Endodermal cell (in vitro differentiated cells): ENCODE data around the gene BLTP2. TPM values are rescaled to one million over a fixed set of nuclear protein-coding genes. Genes with fewer than 3 reads are reported as not detected.

Experiments
- DNase-seq: peaks from one replicate; pipeline ENCODE4 v3.0.0-alpha.2; 2017
- H3K27ac ChIP-seq: 2 replicates; pipeline ENCODE4 v1.5.1; 2013; ENCODE audit warnings: mild to moderate bottlenecking, low read depth, low read length, moderate library complexity
- H3K27me3 ChIP-seq: 2 replicates; pipeline ENCODE4 v1.6.1; 2013; ENCODE audit warnings: mild to moderate bottlenecking, low read length, moderate library complexity; ENCODE audit not compliant: insufficient read depth, control insufficient read depth, poor library complexity, severe bottlenecking
- H3K36me3 ChIP-seq: 2 replicates; pipeline ENCODE4 v1.7.0; 2013; ENCODE audit warnings: mild to moderate bottlenecking, low read length, moderate library complexity; ENCODE audit not compliant: control insufficient read depth, insufficient read depth
- H3K4me1 ChIP-seq: one replicate; pipeline ENCODE4 v1.7.0; 2013; ENCODE audit warnings: low read length; ENCODE audit not compliant: control insufficient read depth, insufficient read depth
- H3K4me3 ChIP-seq: 2 replicates; pipeline ENCODE4 v1.5.1; 2013; ENCODE audit warnings: mild to moderate bottlenecking, low read length, moderate library complexity
- H3K9ac ChIP-seq: 2 replicates; pipeline ENCODE4 v1.6.1; 2013; ENCODE audit warnings: mild to moderate bottlenecking, low read length, moderate library complexity; ENCODE audit not compliant: poor library complexity, severe bottlenecking; ENCODE audit errors: extremely low read depth
- H3K9me3 ChIP-seq: 2 replicates; pipeline ENCODE4 v1.6.1; 2013; ENCODE audit warnings: mild to moderate bottlenecking, low read length, moderate library complexity; ENCODE audit not compliant: control insufficient read depth
- H3K27ac Mint-ChIP-seq: 2 replicates; pipeline ENCODE4 v1.8.0; 2020; ENCODE audit warnings: mixed read lengths
- H3K27me3 Mint-ChIP-seq: 2 replicates; pipeline ENCODE4 v1.8.0; 2021; ENCODE audit warnings: mild to moderate bottlenecking, mixed read lengths; ENCODE audit not compliant: insufficient read depth
- H3K36me3 Mint-ChIP-seq: 2 replicates; pipeline ENCODE4 v1.8.0; 2020; ENCODE audit warnings: low read depth, mixed read lengths
- H3K4me1 Mint-ChIP-seq: 2 replicates; pipeline ENCODE4 v1.8.0; 2020; ENCODE audit warnings: mixed read lengths
- H3K4me3 Mint-ChIP-seq: 2 replicates; pipeline ENCODE4 v1.8.0; 2020; ENCODE audit warnings: mild to moderate bottlenecking, moderate library complexity, mixed read lengths
- H3K9me3 Mint-ChIP-seq: 2 replicates; pipeline ENCODE4 v1.8.0; 2020; ENCODE audit warnings: mild to moderate bottlenecking, mixed read lengths
- CTCF ChIP-seq: fragments of 200-600 bp; sonication (generic); conservative IDR thresholded peaks from 2 replicates; pipeline ENCODE4 v1.5.0; 2021; ENCODE audit warnings: antibody characterized with exemption, mild to moderate bottlenecking
- WGBS, 2 experiments: methylation state at CpG; one replicate each; pipeline versions ENCODE4 v1.1.5 to v1.1.7; 2013; ENCODE audit warnings: missing lambda C conversion rate in 2 of 2, mixed read lengths in 1 of 2; ENCODE audit not compliant: insufficient coverage in 1 of 2, insufficient read length in 1 of 2; 5-methylcytosine and 5-hydroxymethylcytosine counted together
- total RNA-seq, 2 donors: library from RNA; stranded (reverse); fragmentation: NEBNext Ultra II Directional in 1 of 2; extraction: Animal tissue kit (Norgen Biotek cat#: 25700) in 1 of 2; gene quantifications; 2 replicates in 1 of 2; 3 replicates in 1 of 2; pipeline ENCODE4 v1.2.1, GENCODE V29; 2021

The BLTP2 gene
- total RNA-seq, 2 donors from 2014 or later, result 132 to 144 TPM

DNA sequence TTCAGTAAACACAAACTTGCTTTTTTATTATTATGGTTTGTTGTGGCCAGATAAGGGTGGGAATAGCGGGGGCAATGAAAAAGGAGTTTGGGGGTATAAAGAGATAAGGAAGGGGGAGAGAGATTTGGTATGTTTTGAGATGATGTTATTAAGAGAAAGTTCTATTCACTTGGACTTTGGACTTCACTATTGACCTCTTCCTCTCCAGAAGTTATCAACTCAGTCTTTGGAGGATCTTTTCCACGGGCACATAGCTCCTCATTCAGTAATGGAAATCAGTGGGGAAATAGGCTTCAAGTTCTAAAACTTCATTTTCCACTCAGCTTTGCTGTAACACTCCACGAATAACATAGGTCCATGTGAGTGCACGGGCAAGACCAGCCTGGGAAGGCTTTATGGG is 43.5 kb upstream of the BLTP2 start:
- no peak overlapping the region for H3K4me3 Mint-ChIP-seq
- no peak overlapping the region for H3K27ac ChIP-seq
- 98 to 100% methylated on average over 2 to 4 of the region's 4 CpGs for WGBS, 2 experiments
- no peak overlapping the region for H3K4me3 ChIP-seq
- peaks cover 86% of the 10 kb centered on the region for H3K36me3 Mint-ChIP-seq
- H3K27me3 Mint-ChIP-seq, result no peaks in the 10 kb centered on the region
- H3K4me1 ChIP-seq, result no peaks in the 10 kb centered on the region
- no peak overlapping the region for H3K9ac ChIP-seq
- H3K27ac Mint-ChIP-seq, result no peak overlapping the region
- H3K27me3 ChIP-seq, result no peaks in the 10 kb centered on the region
- no peak for DNase-seq
- no peaks in the 10 kb centered on the region for H3K4me1 Mint-ChIP-seq
- H3K9me3 ChIP-seq, result no peaks in the 10 kb centered on the region
- TF ChIP-seq CTCF, result no peak
- H3K9me3 Mint-ChIP-seq, result no peaks in the 10 kb centered on the region
- H3K36me3 ChIP-seq, result peaks cover 85% of the 10 kb centered on the region

GRCh38 chr17:28686296-28686695 is 41.3 kb upstream of the BLTP2 start:
- no peak overlapping the region for H3K27ac ChIP-seq
- no peak overlapping the region for H3K4me3 ChIP-seq
- H3K36me3 ChIP-seq, result peaks cover 95% of the 10 kb centered on the region
- no peak for TF ChIP-seq CTCF
- Mint-ChIP-seq H3K4me3 (no peak overlapping the region), H3K27ac (no peak overlapping the region), H3K36me3 (peaks cover 91% of the 10 kb centered on the region), H3K27me3 (no peaks in the 10 kb centered on the region), H3K9me3 (no peaks in the 10 kb centered on the region), H3K4me1 (no peaks in the 10 kb centered on the region)
- H3K9ac ChIP-seq, result no peak overlapping the region
- WGBS, 2 experiments, result 93 to 95% methylated on average over 3 to 4 of the region's 4 CpGs
- H3K4me1 ChIP-seq, result no peaks in the 10 kb centered on the region
- DNase-seq, result no peak
- no peaks in the 10 kb centered on the region for H3K27me3 ChIP-seq
- no peaks in the 10 kb centered on the region for H3K9me3 ChIP-seq

DNA sequence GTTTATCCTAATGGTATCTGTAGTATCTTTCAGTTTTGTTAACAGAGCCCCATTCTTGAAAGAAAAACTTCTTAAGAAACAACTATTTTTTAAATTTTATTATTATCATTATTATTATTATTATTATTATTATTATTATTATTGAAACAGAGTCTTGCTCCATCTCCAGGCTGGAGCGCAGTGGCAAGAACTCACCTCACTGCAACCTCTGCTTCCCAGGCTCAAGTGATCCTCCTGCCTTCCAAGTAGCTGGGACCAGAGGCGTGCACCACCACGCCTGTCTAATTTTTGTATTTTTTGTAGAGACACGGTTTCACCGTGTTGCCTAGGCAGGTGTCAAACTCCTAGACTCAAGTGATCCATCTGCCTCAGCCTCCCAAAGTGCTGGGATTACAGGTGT is 40.4 kb upstream of the BLTP2 start:
- Histone ChIP-seq H3K9me3 (no peaks in the 10 kb centered on the region), H3K4me1 (no peaks in the 10 kb centered on the region), H3K27me3 (no peaks in the 10 kb centered on the region), H3K4me3 (no peak overlapping the region), H3K9ac (no peak overlapping the region), H3K27ac (no peak overlapping the region), H3K36me3 (peaks cover 95% of the 10 kb centered on the region)
- TF ChIP-seq CTCF, result no peak
- no peak overlapping the region for H3K27ac Mint-ChIP-seq
- no peaks in the 10 kb centered on the region for H3K9me3 Mint-ChIP-seq
- peaks cover 92% of the 10 kb centered on the region for H3K36me3 Mint-ChIP-seq
- H3K27me3 Mint-ChIP-seq, result no peaks in the 10 kb centered on the region
- H3K4me3 Mint-ChIP-seq, result no peak overlapping the region
- H3K4me1 Mint-ChIP-seq, result no peaks in the 10 kb centered on the region
- no peak for DNase-seq
- 91 to 95% methylated on average over 4 to 5 of the region's 5 CpGs for WGBS, 2 experiments
